Mucosa of descending colon (tissue), 3 donors: ENCODE data around the gene RNF225. TPM values are rescaled to one million over a fixed set of nuclear protein-coding genes. Genes with fewer than 3 reads are reported as not detected.

Experiments
- ATAC-seq: fragments of 200-7000 bp; cut with Tn5 transposase; one replicate; pipeline ENCODE4 v1.9.1; 2020; ENCODE audit warnings: mild to moderate bottlenecking, moderate library complexity
- DNase-seq, 3 donors: peaks; one replicate each; pipeline ENCODE4 v3.0.0-alpha.2; 2020
- H3K36me3 ChIP-seq: fragments of 200-600 bp; one replicate; pipeline ENCODE4 v1.8.0; 2021; ENCODE audit warnings: low read depth, mild to moderate bottlenecking
- H3K4me1 ChIP-seq: fragments of 200-600 bp; one replicate; pipeline ENCODE4 v1.8.0; 2021; ENCODE audit warnings: low read depth, mild to moderate bottlenecking
- H3K4me3 ChIP-seq: fragments of 200-600 bp; one replicate; pipeline ENCODE4 v1.8.0; 2021; ENCODE audit warnings: mild to moderate bottlenecking
- H3K9me3 ChIP-seq: fragments of 200-600 bp; one replicate; pipeline ENCODE4 v1.8.0; 2021; ENCODE audit warnings: mild to moderate bottlenecking
- CTCF ChIP-seq: fragments of 200-600 bp; IDR thresholded peaks from one replicate; pipeline ENCODE4 v1.8.0; 2022; ENCODE audit warnings: antibody characterized with exemption, mild to moderate bottlenecking
- intact Hi-C, 2 donors: fragments of 100-400 bp; cut with DNase I in 1 of 2; cut with micrococcal nuclease in 1 of 2; formaldehyde crosslinking; loops; one replicate each; pipeline versions ENCODE4 v1.11.0 to v1.11.1; 2022; cut with DNase I, micrococcal nuclease
- total RNA-seq, 3 donors: library from RNA; stranded (reverse); fragmentation: NEBNext Ultra II Directional in 2 of 3; extraction: Animal tissue kit (Norgen Biotek cat#: 25700) in 2 of 3; gene quantifications; one replicate each; pipeline versions ENCODE4 v1.2.1 to v1.2.4, GENCODE V29; 2021 to 2023
- donor health status: DM: no; HTN: no; CAD: no; lungs with moderate emphysema.
- donor health status: DM: no; HTN: no; CAD: no.
- donor health status: DM: no; HTN: yes; CAD: no.

The RNF225 gene
- total RNA-seq, 3 donors from 2014 or later: not detected

GRCh38 chr19:58385891-58386575, 9.4 kb upstream of the RNF225 start:
- no peak for TF ChIP-seq CTCF
- peak in 2 of 3 donors; percentile 54 to 69 for DNase-seq
- intact Hi-C loops: no loop called here
- H3K4me1 ChIP-seq: peaks cover 20% of the 10 kb centered on the region
- H3K4me3 ChIP-seq: peak overlapping the region; percentile 42
- no peaks in the 10 kb centered on the region for H3K9me3 ChIP-seq
- no peaks in the 10 kb centered on the region for H3K36me3 ChIP-seq
- peak; percentile 23 for ATAC-seq

DNA sequence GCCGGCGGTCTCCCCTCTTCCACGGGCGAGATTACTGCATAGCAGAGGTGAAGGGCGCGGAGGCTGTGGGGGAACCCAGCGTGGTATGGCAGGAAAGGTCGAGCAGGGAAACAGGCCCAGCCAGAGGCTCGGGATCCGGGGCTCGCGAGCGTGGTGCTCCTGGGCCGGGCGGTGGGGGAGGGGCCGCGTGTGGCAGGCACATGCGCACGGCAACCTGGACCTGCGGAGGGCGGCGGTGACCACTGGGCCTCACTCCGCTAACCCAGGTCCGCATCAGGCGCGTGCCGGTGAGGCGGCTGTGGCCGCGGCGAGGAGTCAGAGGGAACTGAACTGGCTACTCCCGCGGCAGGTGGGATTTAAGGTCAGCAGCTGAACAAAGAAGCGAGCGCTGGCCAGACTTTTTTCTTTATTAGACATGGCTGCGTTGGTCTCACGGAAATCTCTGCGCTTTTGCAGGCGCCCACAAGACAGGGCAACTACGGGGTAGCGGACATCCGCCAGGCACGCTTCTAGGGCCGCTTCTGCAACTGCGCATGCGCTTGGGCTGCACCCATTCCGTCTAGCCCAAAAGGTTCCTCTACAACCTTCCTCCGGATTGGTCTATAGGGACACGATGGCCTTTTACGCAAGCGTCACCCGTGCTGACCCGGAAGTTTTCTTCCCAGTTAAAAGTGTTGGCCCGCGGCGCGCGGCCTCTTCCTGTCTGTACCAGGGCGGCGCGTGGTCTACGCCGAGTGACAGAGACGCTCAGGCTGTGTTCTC, 8.7 kb upstream of the RNF225 start, which contains the start of gene RPS5:
RPS5 (plus strand) TSS at position 694 of the 762 bp plus-strand sequence. CDS start 869 bp downstream, outside the sequence.
- ATAC-seq (peak; percentile 95), DNase-seq (peak; percentile 96 to 98 (median 97))
- no peak for TF ChIP-seq CTCF
- peak within 1 kb of the TSS; percentile 42 for H3K4me3 ChIP-seq
- H3K4me1 ChIP-seq: peaks cover 19% of the 10 kb centered on the region
- H3K9me3 ChIP-seq: no peaks in the 10 kb centered on the region
- intact Hi-C loops: no loop called here
- no peaks in the 10 kb centered on the region for H3K36me3 ChIP-seq

DNA sequence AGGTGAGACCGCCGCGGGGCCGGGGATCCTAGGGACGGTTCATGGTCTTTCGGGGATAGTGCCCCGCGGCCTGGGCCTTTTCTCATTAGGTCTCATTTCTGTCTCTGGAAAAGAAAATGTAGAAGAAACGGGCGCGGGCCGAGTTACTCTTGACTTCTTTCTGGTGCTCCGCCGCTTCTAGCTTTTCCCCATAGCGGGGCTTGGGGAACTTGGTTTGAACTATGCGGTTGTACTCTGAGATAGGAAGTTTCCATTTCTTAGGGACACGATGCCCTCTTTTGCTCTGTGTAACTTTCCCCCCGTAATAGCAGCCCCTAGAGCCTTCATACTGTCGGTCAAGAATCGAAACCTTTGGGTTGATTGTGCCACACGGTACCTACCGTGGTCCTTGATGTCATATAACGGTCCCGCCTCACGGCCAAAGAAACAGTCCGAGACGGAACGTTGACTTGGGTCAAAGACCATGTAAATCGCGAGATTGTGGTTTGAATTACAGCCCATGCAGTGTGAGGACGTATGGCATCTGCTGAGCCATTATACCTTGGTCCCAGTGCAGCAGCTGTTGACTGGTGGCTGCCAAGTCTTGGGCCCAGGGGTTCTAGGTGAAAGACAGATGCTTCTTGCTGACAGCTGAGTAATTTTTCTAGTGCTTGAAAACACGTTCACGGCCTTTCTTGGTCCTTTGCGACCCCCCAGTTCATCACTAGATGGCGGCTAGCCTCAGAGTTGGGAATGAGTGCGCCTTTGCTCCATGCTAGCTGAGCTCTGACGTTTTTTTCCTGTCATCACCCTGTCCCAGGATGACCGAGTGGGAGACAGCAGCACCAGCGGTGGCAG, 7.9 kb upstream of the RNF225 start:
- no peaks in the 10 kb centered on the region for H3K9me3 ChIP-seq
- peak overlapping the region; percentile 42 for H3K4me3 ChIP-seq
- no peak for ATAC-seq
- no peak for DNase-seq
- peaks cover under 1% of the 10 kb centered on the region for H3K36me3 ChIP-seq
- intact Hi-C loops: no loop called here
- H3K4me1 ChIP-seq: peaks cover 17% of the 10 kb centered on the region
- no peak for TF ChIP-seq CTCF

- peaks cover 7% of the 10 kb centered on the region for H3K36me3 ChIP-seq
- no peaks in the 10 kb centered on the region for H3K9me3 ChIP-seq
- H3K4me1 ChIP-seq: peaks cover 17% of the 10 kb centered on the region
- intact Hi-C loops: no loop called here
- TF ChIP-seq CTCF: no peak
- no peak for DNase-seq
- no peak overlapping the region for H3K4me3 ChIP-seq
- ATAC-seq: no peak
Observed at GRCh38 chr19:58388175-58388526, 7.3 kb upstream of the RNF225 start.

GRCh38 chr19:58392945-58393724, 2.3 kb upstream of the RNF225 start:
- no peak for ATAC-seq
- no peak for TF ChIP-seq CTCF

More at GRCh38 chr19:58392945-58393724, 2.3 kb upstream of the RNF225 start:
- no peak for DNase-seq
- no peak overlapping the region for H3K4me3 ChIP-seq
- intact Hi-C loops: no loop called here
- H3K36me3 ChIP-seq: peaks cover 8% of the 10 kb centered on the region
- H3K4me1 ChIP-seq: peaks cover 14% of the 10 kb centered on the region
- H3K9me3 ChIP-seq: no peaks in the 10 kb centered on the region
